ENCODE results near the gene METTL1. TPM values are rescaled to one million over a fixed set of nuclear protein-coding genes. Genes with fewer than 3 reads are reported as not detected.
A peak's percentile ranks its signal among the peaks of the same experiment; 100 is the strongest.

Gene METTL1
- total and polyA plus RNA-seq, 9 of the 15 experiments (the other 6 are each of a cell fraction or from before 2014, with no cell fraction given): 12.6 to 65.9 (median 39.2) TPM

- in situ Hi-C loops (cut with MboI) (no loop called here), intact Hi-C loops (cut with micrococcal nuclease) (no loop called here)
- DNase-seq (ENCODE audit: extremely low read depth in 1 of 4, low spot score in 3 of 4) (no peak), ATAC-seq (peak; percentile 11), FAIRE-seq (no peak)
- peaks cover 53% of the 10 kb centered on the region for H3K36me3 ChIP-seq (ENCODE audit: control insufficient read depth, insufficient read depth, low read length)
- no peaks in the 10 kb centered on the region for H3K27me3 ChIP-seq (ENCODE audit: control insufficient read depth in 2 of 2, insufficient read depth in 2 of 2, low read length in 2 of 2)
- no peaks in the 10 kb centered on the region for H3K9me1 ChIP-seq (ENCODE audit: control insufficient read depth, insufficient read depth, low read length)
- peak overlapping the region; percentile 89 to 99 for H3K9ac ChIP-seq (ENCODE audit: insufficient read depth in 1 of 2, low read depth in 2 of 2, low read length in 2 of 2)
- peaks cover 8 to 12% of the 10 kb centered on the region in 2 experiments; a peak in 4 of 5 replicates for H3K4me1 ChIP-seq (replicated peaks in 1 of 2; ENCODE audit: control insufficient read depth in 2 of 2, insufficient read depth in 2 of 2, low read length in 2 of 2)
- H2AFZ ChIP-seq (ENCODE audit: low read depth, low read length): 0 out of 2 replicates have a peak overlapping the region, but pooled peaks have one; percentile 87
- TF ChIP-seq MAFK (IDR thresholded peaks at IDR 0.05; ENCODE audit: low read length) (no peak), HCFC1 (IDR thresholded peaks at IDR 0.05; ENCODE audit: low read depth, low read length) (no peak)
- CTCF ChIA-PET (ENCODE audit: low intra/inter-chr PET ratio): interaction anchor here (0.6 to 1.9 kb wide), 2 partner anchors 121 to 123 kb away, joined by 4 to 14 read pairs; no protein-coding TSS in a partner anchor
- H4K20me1 ChIP-seq (replicated peaks; ENCODE audit: control insufficient read depth, insufficient read depth, low read length): no peaks in the 10 kb centered on the region
- H3K9me3 ChIP-seq (replicated peaks; ENCODE audit: control insufficient read depth, insufficient read depth, low read depth, low read length): no peaks in the 10 kb centered on the region
- 31% methylated on average over 7 of the region's 12 CpGs for WGBS (ENCODE audit: insufficient coverage, low coverage, missing lambda C conversion rate)
- BruUV-seq (replicated peaks): no TSS peak
- peak overlapping the region; percentile 69 for H3K4me3 ChIP-seq
- peak overlapping the region; percentile 96 for H3K4me2 ChIP-seq (ENCODE audit: insufficient read depth, low read length)
- peak overlapping the region; percentile 75 for H3K27ac ChIP-seq (ENCODE audit: extremely low read depth, low read depth, low read length)
- H3K79me2 ChIP-seq (ENCODE audit: control insufficient read depth, insufficient read depth, low read length): peaks cover 28% of the 10 kb centered on the region
- POLR2A ChIA-PET: interaction anchor here (0.6 to 1.3 kb wide), 9 partner anchors 10 to 41 kb away, joined by 3 to 7 read pairs (median 4); partner anchors contain the start of genes CYP27B1, EEF1AKMT3 and METTL1
Observed at GRCh38 chr12:57783466-57783801, 11.5 kb upstream of the METTL1 start.

GRCh38 chr12:57782608-57783465 lies 10.9 kb upstream of the METTL1 start, which contains the start of gene TSFM:
TSS of gene TSFM (plus strand) at chr12:57782787. CDS start at chr12:57782802, 15 bp downstream.
- peak; percentile 96 for FAIRE-seq
- Histone ChIP-seq H3K9ac (ENCODE audit: insufficient read depth in 1 of 2, low read depth in 2 of 2, low read length in 2 of 2) (peak within 1 kb of the TSS; percentile 89 to 99), H3K9me3 (replicated peaks; ENCODE audit: control insufficient read depth, insufficient read depth, low read depth, low read length) (no peaks in the 10 kb centered on the region), H2AFZ (ENCODE audit: low read depth, low read length) (peak within 1 kb of the TSS; percentile 87), H3K9me1 (ENCODE audit: control insufficient read depth, insufficient read depth, low read length) (no peaks in the 10 kb centered on the region), H3K4me2 (ENCODE audit: insufficient read depth, low read length) (peak within 1 kb of the TSS; percentile 96), H3K36me3 (ENCODE audit: control insufficient read depth, insufficient read depth, low read length) (peaks cover 48% of the 10 kb centered on the region), H3K4me3 (peak within 1 kb of the TSS; percentile 69), H3K4me1 (replicated peaks in 1 of 2; ENCODE audit: control insufficient read depth in 2 of 2, insufficient read depth in 2 of 2, low read length in 2 of 2) (peaks cover 8 to 12% of the 10 kb centered on the region in 2 experiments; a peak in 4 of 5 replicates), H3K27ac (ENCODE audit: extremely low read depth, low read depth, low read length) (peak within 1 kb of the TSS; percentile 75), H3K79me2 (ENCODE audit: control insufficient read depth, insufficient read depth, low read length) (peaks cover 28% of the 10 kb centered on the region), H3K27me3 (ENCODE audit: control insufficient read depth in 2 of 2, insufficient read depth in 2 of 2, low read length in 2 of 2) (no peaks in the 10 kb centered on the region), H4K20me1 (replicated peaks; ENCODE audit: control insufficient read depth, insufficient read depth, low read length) (no peaks in the 10 kb centered on the region)
- BruUV-seq (replicated peaks): no TSS peak
- peak; percentile 76 to 98 (median 82) for DNase-seq (ENCODE audit: extremely low read depth in 1 of 4, low spot score in 3 of 4)
- POLR2A ChIA-PET: interaction anchor here (0.6 to 1.3 kb wide), 10 partner anchors 10 to 42 kb away, joined by 3 to 7 read pairs (median 4); partner anchors contain the start of genes CYP27B1, EEF1AKMT3 and METTL1
- CTCF ChIA-PET (ENCODE audit: low intra/inter-chr PET ratio): interaction anchor here (0.6 to 1.9 kb wide), 3 partner anchors 26 to 123 kb away, joined by 3 to 14 read pairs (median 4); no protein-coding TSS in a partner anchor
- intact Hi-C loops (cut with micrococcal nuclease) (no loop called here), in situ Hi-C loops (cut with MboI) (no loop called here)
- WGBS (ENCODE audit: insufficient coverage, low coverage, missing lambda C conversion rate): under 1% methylated on average over 43 of the region's 45 CpGs
- ATAC-seq: peak; percentile 92
- TF ChIP-seq KDM5B (IDR thresholded peaks at IDR 0.05; ENCODE audit: insufficient replicate concordance, low read depth, low read length) (peak; percentile 94), CBX3 (IDR thresholded peaks at IDR 0.05; ENCODE audit: borderline replicate concordance in 1 of 2, low read length in 2 of 2) (peak in 1 of 2 experiments; percentile 87; a peak in 2 of 3 replicates), HEY1 (CRISPR knock-in tag; IDR thresholded peaks at IDR 0.05; ENCODE audit: borderline replicate concordance) (no peak), ZFP30 (CRISPR knock-in tag; IDR thresholded peaks at IDR 0.05; ENCODE audit: borderline replicate concordance) (no peak), MED1 (CRISPR knock-in tag; IDR thresholded peaks at IDR 0.05; ENCODE audit: borderline replicate concordance) (no peak), ARNT (IDR thresholded peaks at IDR 0.05) (peak in 1 of 2 experiments; percentile 67; a peak in 1 of 4 replicates), CBX1 (IDR thresholded peaks at IDR 0.05; ENCODE audit: low read depth) (peak; percentile 76), MYC (IDR thresholded peaks at IDR 0.05; ENCODE audit: low read depth, low read length) (peak; percentile 94), MYC (CRISPR knock-in tag; IDR thresholded peaks at IDR 0.05; ENCODE audit: borderline replicate concordance, low read depth) (peak; percentile 79; the same call in 1 of the 2 replicates), HNRNPUL1 (IDR thresholded peaks at IDR 0.05; ENCODE audit: low read length) (no peak), CREB3 (tag; conservative IDR thresholded peaks at IDR 0.05; ENCODE audit: low read depth) (no peak)

Measured in K562 (cell line).